ENCODE results near the gene ZFHX3.

Gene ZFHX3

DNA sequence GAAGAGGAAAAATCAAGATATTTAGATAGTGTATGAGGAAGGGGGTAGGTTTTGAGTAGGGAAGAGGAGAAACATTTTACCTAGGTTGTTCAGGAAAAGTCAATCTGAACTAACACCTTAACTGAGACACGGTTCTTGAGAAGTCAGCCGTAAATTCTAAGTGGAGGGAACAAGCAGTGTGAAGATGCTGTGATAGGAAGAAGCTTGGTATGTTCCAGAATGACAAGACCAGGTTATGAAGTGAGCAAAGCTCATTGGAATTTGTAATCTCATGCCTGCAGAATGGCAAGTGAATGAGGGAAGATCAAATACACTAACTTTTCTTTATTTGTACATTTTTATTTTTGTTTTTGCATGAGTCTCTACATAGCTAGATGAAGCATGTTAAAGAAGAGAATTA lies 307.6 kb downstream of the ZFHX3 start:
- no peak for DNase-seq (ENCODE audit: low read depth)

- no peak for DNase-seq (ENCODE audit: low read depth)
Observed at GRCh38 chr16:72739577-72739976, 308.4 kb downstream of the ZFHX3 start.

DNA sequence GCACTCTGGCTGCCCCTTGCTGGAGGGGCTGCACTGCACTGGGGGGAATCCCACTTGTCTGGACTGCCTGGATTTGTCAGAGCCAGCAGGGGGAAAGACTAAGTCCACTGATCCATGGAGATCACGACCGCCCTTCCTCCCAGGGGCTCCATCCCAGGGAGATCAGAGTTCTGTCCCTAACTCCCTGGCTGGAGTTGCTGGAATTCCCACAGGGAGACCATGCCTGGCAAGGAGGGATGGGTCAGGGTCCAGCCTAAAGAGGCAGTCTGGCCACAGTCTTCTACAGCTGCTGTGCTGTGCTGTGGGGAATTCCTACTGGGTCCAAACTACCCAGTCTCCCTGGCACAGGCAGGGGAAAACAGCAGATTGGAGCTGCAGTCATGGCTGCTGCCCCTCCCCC lies 311.9 kb downstream of the ZFHX3 start:
- no peak for DNase-seq (ENCODE audit: low read depth)

Measured in CMK (cell line).